Measurements from ENCODE around the gene HIVEP3.

The HIVEP3 gene

GRCh38 chr1:41884256-41885230, 34.2 kb downstream of the HIVEP3 start:
- Histone ChIP-seq H3K79me2 (no peaks in the 10 kb centered on the region), H3K4me2 (ENCODE audit: low read length) (no peak overlapping the region), H3K4me3 (ENCODE audit: low read depth, low read length) (no peak overlapping the region), H3K9ac (no peak overlapping the region), H3K27me3 (ENCODE audit: control insufficient read depth, insufficient read depth, low read length) (no peaks in the 10 kb centered on the region), H3K36me3 (ENCODE audit: control insufficient read depth, insufficient read depth, low read length) (no peaks in the 10 kb centered on the region), H3K4me1 (no peaks in the 10 kb centered on the region), H3K9me3 (ENCODE audit: control insufficient read depth, low read length) (no peaks in the 10 kb centered on the region), H3K27ac (no peak overlapping the region), H2AFZ (no peak overlapping the region)
- no peak for TF ChIP-seq CTCF (IDR thresholded peaks at IDR 0.05)

GRCh38 chr1:41883507-41883906, 35.2 kb downstream of the HIVEP3 start:
- H3K4me3 ChIP-seq (ENCODE audit: low read depth, low read length), result no peak overlapping the region
- H2AFZ ChIP-seq, result no peak overlapping the region
- H3K9me3 ChIP-seq (ENCODE audit: control insufficient read depth, low read length), result no peaks in the 10 kb centered on the region
- no peak overlapping the region for H3K4me2 ChIP-seq (ENCODE audit: low read length)
- no peaks in the 10 kb centered on the region for H3K79me2 ChIP-seq
- no peak for TF ChIP-seq CTCF (IDR thresholded peaks at IDR 0.05)
- no peak overlapping the region for H3K9ac ChIP-seq
- no peaks in the 10 kb centered on the region for H3K4me1 ChIP-seq
- H3K36me3 ChIP-seq (ENCODE audit: control insufficient read depth, insufficient read depth, low read length), result no peaks in the 10 kb centered on the region
- no peak overlapping the region for H3K27ac ChIP-seq
- no peaks in the 10 kb centered on the region for H3K27me3 ChIP-seq (ENCODE audit: control insufficient read depth, insufficient read depth, low read length)

DNA sequence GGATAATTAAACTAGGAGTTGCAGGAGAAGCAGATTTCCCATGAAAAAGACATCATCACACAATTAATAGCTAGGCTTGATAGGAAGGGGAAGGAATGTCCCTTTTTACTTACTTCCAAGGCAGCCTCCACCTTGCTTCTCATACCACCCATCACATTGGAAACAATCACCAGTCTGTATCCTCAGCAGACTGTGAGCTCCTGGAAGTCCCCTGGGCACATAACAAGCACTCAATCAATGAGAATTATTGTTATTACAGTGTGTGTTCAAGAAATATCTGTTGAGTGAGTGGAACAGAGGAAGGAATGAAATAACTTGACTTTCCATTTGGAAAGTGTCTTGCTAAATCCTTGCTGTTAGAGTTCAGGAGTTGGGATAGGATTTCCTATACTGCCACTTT, 36.2 kb downstream of the HIVEP3 start:
- no peaks in the 10 kb centered on the region for H3K9me3 ChIP-seq (ENCODE audit: control insufficient read depth, low read length)
- H3K36me3 ChIP-seq (ENCODE audit: control insufficient read depth, insufficient read depth, low read length), result no peaks in the 10 kb centered on the region
- no peaks in the 10 kb centered on the region for H3K79me2 ChIP-seq
- no peak for TF ChIP-seq CTCF (IDR thresholded peaks at IDR 0.05)
- H3K27me3 ChIP-seq (ENCODE audit: control insufficient read depth, insufficient read depth, low read length), result no peaks in the 10 kb centered on the region
- H2AFZ ChIP-seq, result no peak overlapping the region
- no peak overlapping the region for H3K27ac ChIP-seq
- H3K4me3 ChIP-seq (ENCODE audit: low read depth, low read length), result no peak overlapping the region
- H3K4me2 ChIP-seq (ENCODE audit: low read length), result no peak overlapping the region
- no peaks in the 10 kb centered on the region for H3K4me1 ChIP-seq
- H3K9ac ChIP-seq, result no peak overlapping the region

DNA sequence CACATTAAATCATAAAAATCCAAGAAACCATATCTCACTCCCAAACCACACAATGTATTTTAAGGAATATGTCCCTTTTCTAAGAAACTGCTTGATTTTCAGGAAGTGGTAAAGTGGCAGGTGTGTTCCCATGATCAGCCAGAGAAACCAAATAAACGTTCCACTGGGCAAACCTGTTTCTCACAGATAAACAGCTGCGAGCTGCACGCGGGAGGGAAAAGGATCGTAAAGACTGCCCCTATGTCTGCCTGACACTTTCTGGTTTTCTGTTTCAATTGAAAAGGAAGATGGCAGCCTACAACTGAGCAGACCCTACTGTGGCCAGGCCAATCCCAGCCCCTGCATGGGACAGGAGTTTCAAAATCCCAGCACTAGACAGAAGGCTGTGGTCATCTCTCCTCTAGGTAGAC, 36.6 kb downstream of the HIVEP3 start:
- Histone ChIP-seq H3K9me3 (ENCODE audit: control insufficient read depth, low read length) (no peaks in the 10 kb centered on the region), H3K36me3 (ENCODE audit: control insufficient read depth, insufficient read depth, low read length) (no peaks in the 10 kb centered on the region), H3K4me2 (ENCODE audit: low read length) (no peak overlapping the region), H3K27me3 (ENCODE audit: control insufficient read depth, insufficient read depth, low read length) (no peaks in the 10 kb centered on the region), H3K27ac (no peak overlapping the region), H3K4me1 (no peaks in the 10 kb centered on the region), H3K4me3 (ENCODE audit: low read depth, low read length) (no peak overlapping the region), H2AFZ (peak overlapping the region; percentile 42), H3K9ac (no peak overlapping the region), H3K79me2 (no peaks in the 10 kb centered on the region)
- no peak for TF ChIP-seq CTCF (IDR thresholded peaks at IDR 0.05)

Data from parathyroid adenoma (tissue), 2 donors.